Trophoblast cell (in vitro differentiated cells and primary cell): ENCODE measurements around the gene LGALS7B.
"Not testable (repeated sequence)": the region's sequence is repeated elsewhere in the genome, so short reads cannot be mapped to it uniquely, and the experiment has no call there.

ENCODE experiments used
- DNase-seq, 2 donors: peaks; one replicate each; pipeline ENCODE4 v3.0.0-alpha.2; 2016
- H2AFZ ChIP-seq: 2 replicates; pipeline ENCODE4 v1.6.1; 2013; ENCODE audit warnings: low read length, moderate library complexity, mild to moderate bottlenecking; ENCODE audit not compliant: insufficient read depth, poor library complexity
- H2AK5ac ChIP-seq: 2 replicates; pipeline ENCODE4 v1.6.1; 2013; ENCODE audit warnings: mild to moderate bottlenecking, low read length
- H2BK120ac ChIP-seq: 2 replicates; pipeline ENCODE4 v1.6.1; 2013; ENCODE audit warnings: low read length, mild to moderate bottlenecking, moderate library complexity; ENCODE audit not compliant: insufficient read depth, poor library complexity
- H2BK12ac ChIP-seq: 2 replicates; pipeline ENCODE4 v1.6.1; 2013; ENCODE audit warnings: mild to moderate bottlenecking, low read length, moderate library complexity
- H2BK5ac ChIP-seq: 2 replicates; pipeline ENCODE4 v1.6.1; 2013; ENCODE audit warnings: low read length, low read depth, moderate library complexity, mild to moderate bottlenecking; ENCODE audit not compliant: poor library complexity
- H3K14ac ChIP-seq: 2 replicates; pipeline ENCODE4 v1.6.1; 2013; ENCODE audit warnings: mild to moderate bottlenecking, low read length
- H3K18ac ChIP-seq: 2 replicates; pipeline ENCODE4 v1.6.1; 2013; ENCODE audit warnings: mild to moderate bottlenecking, low read length
- H3K23ac ChIP-seq: 2 replicates; pipeline ENCODE4 v1.6.1; 2013; ENCODE audit warnings: low read length
- H3K27ac ChIP-seq: 2 replicates; pipeline ENCODE4 v1.5.1; 2013; ENCODE audit warnings: low read depth, mild to moderate bottlenecking, inconsistent platforms, low read length, moderate library complexity
- H3K27me3 ChIP-seq: 2 replicates; pipeline ENCODE4 v1.6.1; 2013; ENCODE audit warnings: inconsistent platforms, mild to moderate bottlenecking, low read length, moderate library complexity; ENCODE audit not compliant: insufficient read depth
- H3K36me3 ChIP-seq, 2 experiments: 1 replicate in 1 of 2; 2 replicates in 1 of 2; pipeline ENCODE4 v1.6.1; 2013; ENCODE audit warnings: low read length in 2 of 2, mild to moderate bottlenecking in 2 of 2, moderate library complexity in 1 of 2; ENCODE audit not compliant: insufficient read depth in 2 of 2, control insufficient read depth in 1 of 2
- H3K4ac ChIP-seq: 2 replicates; pipeline ENCODE4 v1.6.1; 2013; ENCODE audit warnings: low read depth, mild to moderate bottlenecking, low read length, moderate library complexity
- H3K4me1 ChIP-seq, 2 experiments: 1 replicate in 1 of 2; 2 replicates in 1 of 2; pipeline ENCODE4 v1.6.1; 2013; ENCODE audit warnings: low read length in 2 of 2, mild to moderate bottlenecking in 2 of 2, moderate library complexity in 1 of 2; ENCODE audit not compliant: insufficient read depth in 2 of 2, control insufficient read depth in 1 of 2
- H3K4me2 ChIP-seq: 2 replicates; pipeline ENCODE4 v1.6.1; 2013; ENCODE audit warnings: inconsistent platforms, mild to moderate bottlenecking, low read length, moderate library complexity
- H3K4me3 ChIP-seq: 2 replicates; pipeline ENCODE4 v1.5.1; 2013; ENCODE audit warnings: mild to moderate bottlenecking, low read depth, low read length, inconsistent platforms
- H3K79me1 ChIP-seq: one replicate; pipeline ENCODE4 v1.6.1; 2013; ENCODE audit warnings: low read length
- H3K79me2 ChIP-seq: 2 replicates; pipeline ENCODE4 v1.6.1; 2013; ENCODE audit warnings: low read length, mild to moderate bottlenecking; ENCODE audit not compliant: control insufficient read depth, insufficient read depth, poor library complexity
- H3K9ac ChIP-seq: 2 replicates; pipeline ENCODE4 v1.6.1; 2013; ENCODE audit warnings: mild to moderate bottlenecking, low read length
- H3K9me3 ChIP-seq: 2 replicates; pipeline ENCODE4 v1.6.1; 2013; ENCODE audit warnings: low read depth, mild to moderate bottlenecking, control low read depth, inconsistent platforms, low read length; ENCODE audit not compliant: insufficient read depth
- H4K12ac ChIP-seq: 2 replicates; pipeline ENCODE4 v1.6.1; 2013; ENCODE audit warnings: low read depth, mild to moderate bottlenecking, low read length, moderate library complexity
- H4K8ac ChIP-seq: 2 replicates; pipeline ENCODE4 v1.6.1; 2013; ENCODE audit warnings: low read depth, mild to moderate bottlenecking, low read length, moderate library complexity
- H4K91ac ChIP-seq: one replicate; pipeline ENCODE4 v1.6.1; 2013; ENCODE audit warnings: low read depth, mild to moderate bottlenecking, low read length, moderate library complexity
- WGBS: extraction: QIAGEN DNeasy Blood & Tissue Kit; methylation state at CpG from one replicate; pipeline ENCODE4 v1.1.7; 2013; ENCODE audit warnings: missing lambda C conversion rate; ENCODE audit not compliant: insufficient read length, insufficient coverage; ENCODE audit errors: extremely low coverage; 5-methylcytosine and 5-hydroxymethylcytosine counted together

LGALS7B gene

DNA sequence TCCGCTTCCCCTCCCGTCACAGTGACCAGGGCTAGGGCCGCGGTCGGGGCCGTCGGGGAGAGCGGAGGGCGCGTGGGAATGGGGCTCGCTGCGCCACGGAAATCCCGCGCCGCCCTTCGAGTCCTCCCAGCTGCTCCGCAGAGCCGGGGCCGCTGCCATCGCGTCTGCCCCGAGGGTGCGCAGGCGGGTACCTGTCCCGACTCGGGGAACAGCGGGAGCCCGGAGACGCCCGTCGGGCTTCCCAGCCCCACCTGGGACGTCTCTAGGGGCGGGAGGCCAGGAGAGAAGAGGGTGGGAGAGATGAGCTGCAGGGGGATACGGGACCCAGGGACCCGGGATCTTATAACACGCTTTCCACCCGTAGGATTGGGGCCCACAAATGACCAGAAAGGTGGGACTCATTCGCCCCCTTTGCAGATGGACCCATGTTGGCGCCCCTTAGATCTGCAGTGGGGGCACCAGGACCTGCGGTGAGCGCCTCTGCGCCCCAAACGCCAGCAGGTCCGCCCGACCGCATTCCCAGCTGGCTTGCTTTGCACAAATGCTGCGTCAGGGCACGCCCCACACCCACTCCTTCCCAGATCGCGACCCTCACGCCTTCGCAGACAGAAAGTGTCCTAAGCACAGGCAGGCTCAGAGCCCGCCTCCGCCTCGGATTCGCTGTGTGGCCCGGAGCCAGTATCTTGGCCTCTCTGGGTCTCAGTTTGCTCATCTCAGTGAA is 18.6 kb upstream of the LGALS7B start:
- DNase-seq, H2BK120ac ChIP-seq, H3K4me1 ChIP-seq, H3K9ac ChIP-seq, H2BK12ac ChIP-seq, H3K79me1 ChIP-seq, H3K36me3 ChIP-seq, H3K18ac ChIP-seq, H3K79me2 ChIP-seq, H4K12ac ChIP-seq, H3K27me3 ChIP-seq, H3K23ac ChIP-seq, H3K9me3 ChIP-seq, H3K4me3 ChIP-seq, H3K14ac ChIP-seq, H2AK5ac ChIP-seq, H3K27ac ChIP-seq, H4K8ac ChIP-seq, H3K4ac ChIP-seq, H2BK5ac ChIP-seq, H3K4me2 ChIP-seq: not testable (repeated sequence)
- H2AFZ ChIP-seq: peak overlapping the region; percentile 3
- peak overlapping the region; percentile 70 for H4K91ac ChIP-seq
- WGBS: no CpG with 5 or more reads among the region's 58 CpGs

DNA sequence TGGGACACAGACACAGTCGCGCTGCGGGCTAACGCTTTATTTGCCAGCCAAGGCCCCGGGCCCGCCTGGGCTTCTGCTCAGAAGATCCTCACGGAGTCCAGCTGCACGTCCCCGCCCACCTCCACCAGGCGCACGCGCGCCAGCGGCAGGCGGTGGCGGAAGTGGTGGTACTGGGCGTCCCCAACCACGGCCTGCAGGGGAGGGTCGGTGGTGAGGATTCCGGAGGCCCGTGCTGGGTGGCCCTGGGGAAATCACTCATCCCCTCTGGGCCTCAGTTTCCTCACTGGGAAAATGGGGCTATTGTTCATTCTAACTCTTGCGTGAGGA is 18.1 kb upstream of the LGALS7B start:
- not testable (repeated sequence) for H3K4ac ChIP-seq, H4K91ac ChIP-seq, H2BK120ac ChIP-seq, H4K8ac ChIP-seq, H3K36me3 ChIP-seq, H3K9me3 ChIP-seq, DNase-seq, H2BK5ac ChIP-seq, H3K4me2 ChIP-seq, H2AK5ac ChIP-seq, H3K4me3 ChIP-seq, H3K27ac ChIP-seq, H2BK12ac ChIP-seq, H3K79me1 ChIP-seq, H2AFZ ChIP-seq, H3K9ac ChIP-seq, H3K23ac ChIP-seq, H3K27me3 ChIP-seq, H3K79me2 ChIP-seq, H4K12ac ChIP-seq, H3K4me1 ChIP-seq, H3K18ac ChIP-seq, H3K14ac ChIP-seq
- no CpG with 5 or more reads among the region's 22 CpGs for WGBS

DNA sequence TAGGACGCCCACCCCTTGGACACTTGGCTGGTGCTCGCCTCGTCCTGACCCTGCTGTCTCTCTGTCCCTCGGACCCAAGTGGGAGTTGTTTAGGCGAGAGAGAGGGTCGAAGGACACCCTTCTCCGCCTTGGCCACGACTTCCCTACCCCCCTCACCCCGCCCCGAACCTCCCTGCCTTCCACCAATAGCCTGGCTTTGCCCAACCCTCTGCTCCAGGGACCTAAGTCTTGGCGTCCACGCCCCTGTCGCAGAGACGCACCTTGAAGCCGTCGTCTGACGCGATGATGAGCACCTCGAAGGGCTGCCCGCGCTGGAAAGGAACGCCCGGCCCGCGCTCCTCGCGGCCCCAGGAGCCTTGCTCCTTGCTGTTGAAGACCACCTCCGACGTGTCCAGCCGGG is 17.4 kb upstream of the LGALS7B start:
- not testable (repeated sequence) for H3K4ac ChIP-seq
- no CpG with 5 or more reads among the region's 30 CpGs for WGBS

DNA sequence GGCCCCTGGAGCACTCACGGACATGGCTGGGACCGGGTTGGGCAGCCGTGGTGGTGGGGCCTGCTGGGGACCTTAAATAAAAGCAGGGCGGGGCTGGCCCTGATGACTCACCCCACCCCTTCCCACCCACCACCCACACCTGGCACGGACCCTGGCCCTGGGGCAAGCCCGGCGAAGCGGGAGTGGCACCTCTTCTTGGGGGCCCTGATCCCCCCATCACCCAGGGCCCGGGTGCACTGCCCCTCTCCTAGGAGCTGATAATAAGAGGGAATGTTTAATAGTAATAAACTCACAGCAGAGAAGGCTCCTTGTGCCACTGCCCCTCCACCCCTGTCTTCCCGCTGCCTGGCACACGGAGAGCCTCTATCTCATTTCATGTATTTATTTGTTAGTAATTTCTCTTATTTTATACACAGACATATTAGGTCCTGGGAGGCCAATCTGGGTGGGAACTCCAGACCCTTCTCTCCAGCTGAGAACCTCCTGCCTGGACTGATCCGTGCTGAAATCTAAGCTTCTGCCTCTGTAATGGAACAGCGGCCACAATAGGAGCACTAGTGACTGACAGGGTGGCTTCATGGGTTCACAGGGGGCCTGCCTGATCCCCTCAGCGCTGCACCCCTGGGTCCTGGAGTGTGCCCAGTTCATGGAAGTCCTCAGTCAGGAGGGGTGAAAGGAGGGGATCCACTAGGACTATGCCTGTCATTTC is 15.4 kb upstream of the LGALS7B start, which contains the start of gene LGALS7:
TSS of gene LGALS7 (minus strand) at position 49 of the 709 bp plus-strand sequence. CDS start at position 24, 25 bp downstream.
- no peak within 1 kb of the TSS for H4K8ac ChIP-seq
- WGBS: no CpG with 5 or more reads among the region's 14 CpGs
- H4K12ac ChIP-seq: no peak within 1 kb of the TSS
- DNase-seq: no peak
- H3K9ac ChIP-seq: no peak within 1 kb of the TSS
- H4K91ac ChIP-seq: no peak within 1 kb of the TSS
- peaks cover 0 to 2% of the 10 kb centered on the region in 2 experiments for H3K4me1 ChIP-seq
- no peak within 1 kb of the TSS for H2BK120ac ChIP-seq
- no peak within 1 kb of the TSS for H3K18ac ChIP-seq
- peaks cover 2% of the 10 kb centered on the region for H3K79me1 ChIP-seq
- no peak within 1 kb of the TSS for H3K4me2 ChIP-seq
- H2AK5ac ChIP-seq: peak within 1 kb of the TSS; percentile 35
- H3K79me2 ChIP-seq: no peaks in the 10 kb centered on the region
- no peak within 1 kb of the TSS for H2BK12ac ChIP-seq
- H3K4me3 ChIP-seq: no peak within 1 kb of the TSS
- no peak within 1 kb of the TSS for H2BK5ac ChIP-seq
- no peak within 1 kb of the TSS for H3K27ac ChIP-seq
- H3K14ac ChIP-seq: no peak within 1 kb of the TSS
- no peak within 1 kb of the TSS for H3K4ac ChIP-seq
- H3K36me3 ChIP-seq: no peaks in the 10 kb centered on the region
- H3K9me3 ChIP-seq: no peaks in the 10 kb centered on the region
- no peaks in the 10 kb centered on the region for H3K27me3 ChIP-seq
- H2AFZ ChIP-seq: no peak within 1 kb of the TSS
- H3K23ac ChIP-seq: no peak within 1 kb of the TSS

More for the DNA sequence above, 17.4 kb upstream of the LGALS7B start:
- H2AFZ ChIP-seq, H3K18ac ChIP-seq, H3K4me1 ChIP-seq, H3K9ac ChIP-seq, DNase-seq, H3K4me3 ChIP-seq, H3K9me3 ChIP-seq, H3K23ac ChIP-seq, H3K27me3 ChIP-seq, H2BK12ac ChIP-seq, H3K14ac ChIP-seq, H2BK5ac ChIP-seq, H4K8ac ChIP-seq, H4K91ac ChIP-seq, H3K27ac ChIP-seq, H4K12ac ChIP-seq, H3K4me2 ChIP-seq, H2AK5ac ChIP-seq, H3K36me3 ChIP-seq, H3K79me1 ChIP-seq, H3K79me2 ChIP-seq, H2BK120ac ChIP-seq: not testable (repeated sequence)
